AG09309 (cell line): ENCODE measurements around the gene PLEKHA1.

Experiments
- DNase-seq: peaks from one replicate; pipeline ENCODE4 v3.0.0-alpha.2; 2010; ENCODE audit warnings: low read depth
- H3K4me3 ChIP-seq: 2 replicates; pipeline ENCODE4 v1.5.1; 2011; ENCODE audit warnings: mild to moderate bottlenecking, low read depth, low read length, moderate library complexity; ENCODE audit not compliant: control insufficient read depth
- TF ChIP-seq, protein P1 (sequence below): IDR thresholded peaks from 2 replicates; pipeline ENCODE4 v1.5.1; 2011; ENCODE audit warnings: mild to moderate bottlenecking, low read depth, low read length, inconsistent platforms; ENCODE audit not compliant: insufficient read depth, control insufficient read depth; ENCODE audit errors: missing control alignments

The PLEKHA1 gene

DNA sequence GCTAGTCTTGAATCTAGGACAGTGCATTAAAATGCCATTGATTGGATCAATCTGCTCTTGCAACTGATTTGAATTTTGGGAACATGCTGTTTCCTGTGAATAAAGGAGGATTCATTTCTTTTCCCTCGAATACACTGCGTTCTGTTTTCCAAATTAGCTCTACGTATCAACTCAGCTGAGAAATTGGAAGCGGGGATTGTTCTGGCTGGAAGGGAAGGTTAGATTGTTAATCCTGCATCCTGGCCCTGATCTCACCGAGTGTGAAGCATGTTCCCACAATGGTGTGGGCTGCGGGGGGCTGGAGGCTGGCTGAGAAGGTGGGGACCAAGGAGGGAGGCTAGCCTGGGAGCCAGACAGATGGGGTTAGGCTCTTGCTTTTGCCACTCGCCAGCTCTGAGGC lies 104.5 kb downstream of the PLEKHA1 start:
- DNase-seq = no peak
- H3K4me3 ChIP-seq = no peak overlapping the region
- TF ChIP-seq, protein P1, sequence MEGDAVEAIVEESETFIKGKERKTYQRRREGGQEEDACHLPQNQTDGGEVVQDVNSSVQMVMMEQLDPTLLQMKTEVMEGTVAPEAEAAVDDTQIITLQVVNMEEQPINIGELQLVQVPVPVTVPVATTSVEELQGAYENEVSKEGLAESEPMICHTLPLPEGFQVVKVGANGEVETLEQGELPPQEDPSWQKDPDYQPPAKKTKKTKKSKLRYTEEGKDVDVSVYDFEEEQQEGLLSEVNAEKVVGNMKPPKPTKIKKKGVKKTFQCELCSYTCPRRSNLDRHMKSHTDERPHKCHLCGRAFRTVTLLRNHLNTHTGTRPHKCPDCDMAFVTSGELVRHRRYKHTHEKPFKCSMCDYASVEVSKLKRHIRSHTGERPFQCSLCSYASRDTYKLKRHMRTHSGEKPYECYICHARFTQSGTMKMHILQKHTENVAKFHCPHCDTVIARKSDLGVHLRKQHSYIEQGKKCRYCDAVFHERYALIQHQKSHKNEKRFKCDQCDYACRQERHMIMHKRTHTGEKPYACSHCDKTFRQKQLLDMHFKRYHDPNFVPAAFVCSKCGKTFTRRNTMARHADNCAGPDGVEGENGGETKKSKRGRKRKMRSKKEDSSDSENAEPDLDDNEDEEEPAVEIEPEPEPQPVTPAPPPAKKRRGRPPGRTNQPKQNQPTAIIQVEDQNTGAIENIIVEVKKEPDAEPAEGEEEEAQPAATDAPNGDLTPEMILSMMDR = no peak

DNA sequence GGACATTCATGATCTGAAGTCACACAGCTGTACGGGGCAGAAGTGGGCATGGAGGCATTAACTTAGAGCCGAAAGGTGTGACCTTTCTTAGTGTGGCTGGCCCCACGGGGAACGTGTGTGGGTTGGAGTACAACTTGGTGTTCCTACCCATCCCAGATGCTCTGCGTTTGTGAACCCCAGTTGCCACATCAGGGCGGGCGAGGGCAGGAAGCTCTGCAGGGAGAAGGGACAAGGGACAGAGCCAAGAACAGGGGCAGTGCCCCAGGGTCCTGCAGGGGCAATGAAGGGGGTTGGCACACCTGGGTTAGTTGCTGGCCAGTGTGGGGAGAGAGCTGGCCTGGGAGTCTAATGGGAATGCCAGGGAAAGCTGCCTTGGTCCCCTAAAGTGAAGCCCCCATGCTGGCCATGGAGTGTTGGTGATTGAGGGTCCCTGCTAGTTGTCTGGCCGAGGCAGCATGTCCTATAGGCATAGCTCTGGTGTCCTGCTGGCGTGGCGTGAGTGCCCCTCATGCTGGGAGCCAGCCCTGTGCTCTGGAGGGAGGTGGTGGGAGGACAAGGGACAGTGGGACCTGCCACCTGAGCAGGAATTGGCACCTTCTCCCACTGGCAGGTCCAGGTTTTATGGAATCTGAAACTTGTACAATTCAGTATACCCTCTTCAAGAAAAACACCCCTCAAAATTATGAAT lies 105.8 kb downstream of the PLEKHA1 start:
- H3K4me3 ChIP-seq = no peak overlapping the region
- DNase-seq = no peak
- TF ChIP-seq, protein P1 = no peak

DNA sequence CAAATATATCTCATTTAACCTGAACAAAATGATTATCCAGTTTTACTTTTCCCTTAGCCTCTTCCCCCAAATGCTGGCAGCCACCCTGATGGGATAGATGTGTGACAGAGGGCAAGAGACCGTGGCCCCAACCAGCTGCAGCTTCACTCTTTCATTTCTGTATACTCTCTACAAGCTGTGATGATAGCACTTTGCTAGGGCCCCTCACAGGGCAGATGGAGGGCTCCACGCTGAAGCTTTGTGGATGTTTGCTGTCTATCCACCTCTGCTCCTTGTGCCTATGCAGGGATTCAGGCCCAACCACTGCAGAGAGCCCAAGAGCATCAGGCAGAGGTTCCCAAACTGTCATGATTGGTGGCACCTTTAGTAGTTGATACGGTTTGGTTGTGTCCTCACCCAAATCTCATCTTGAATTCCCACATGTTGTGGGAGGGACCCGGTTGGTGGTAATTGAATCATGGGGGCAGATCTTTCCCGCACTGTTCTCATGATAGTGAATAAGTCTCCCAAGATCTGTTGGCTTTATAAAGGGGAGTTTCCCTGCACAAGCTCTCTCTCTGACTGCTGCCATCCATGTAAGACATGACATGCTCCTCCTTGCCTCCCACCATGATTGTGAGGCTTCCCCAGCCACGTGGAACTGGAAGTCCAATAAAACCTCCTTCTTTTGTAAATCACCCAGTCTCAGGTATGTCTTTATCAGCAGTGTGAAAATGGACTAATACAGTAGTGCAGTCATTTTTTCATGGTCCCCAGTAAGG lies 107.0 kb downstream of the PLEKHA1 start:
- no peak overlapping the region for H3K4me3 ChIP-seq
- DNase-seq = no peak
- TF ChIP-seq, protein P1 = no peak
